IgD-negative memory B cell (primary cell): Measurements from ENCODE around the gene NRAP. TPM values are rescaled to one million over a fixed set of nuclear protein-coding genes. Genes with fewer than 3 reads are reported as not detected.

Experiments
- H3K27ac Mint-ChIP-seq, 3 donors: one replicate each; pipeline ENCODE4 v1.8.0; 2020 to 2022; ENCODE audit warnings: mild to moderate bottlenecking in 3 of 3, mixed read lengths in 3 of 3, moderate library complexity in 1 of 3
- H3K27me3 Mint-ChIP-seq: one replicate; pipeline ENCODE4 v1.8.0; 2021; ENCODE audit warnings: mixed read lengths
- H3K36me3 Mint-ChIP-seq: one replicate; pipeline ENCODE4 v1.8.0; 2020; ENCODE audit warnings: mild to moderate bottlenecking, mixed read lengths
- H3K4me1 Mint-ChIP-seq, 3 donors: one replicate each; pipeline ENCODE4 v1.8.0; 2020 to 2022; ENCODE audit warnings: mixed read lengths in 3 of 3, mild to moderate bottlenecking in 1 of 3
- H3K4me3 Mint-ChIP-seq, 4 donors: one replicate each; pipeline ENCODE4 v1.8.0; 2020 to 2022; ENCODE audit warnings: mild to moderate bottlenecking in 4 of 4, mixed read lengths in 4 of 4, moderate library complexity in 3 of 4
- H3K9me3 Mint-ChIP-seq, 3 donors: one replicate each; pipeline ENCODE4 v1.8.0; 2020 to 2021; ENCODE audit warnings: mixed read lengths in 3 of 3, mild to moderate bottlenecking in 1 of 3
- polyA plus RNA-seq: library from polyadenylated mRNA; unstranded; fragments of 300-500 nt; fragmentation: Illumina TruSeq; gene quantifications from one replicate; pipeline ENCODE4 v1.2.3, GENCODE V29; 2021

Gene NRAP
- polyA plus RNA-seq, 1 donor from 2014 or later, result not detected

DNA sequence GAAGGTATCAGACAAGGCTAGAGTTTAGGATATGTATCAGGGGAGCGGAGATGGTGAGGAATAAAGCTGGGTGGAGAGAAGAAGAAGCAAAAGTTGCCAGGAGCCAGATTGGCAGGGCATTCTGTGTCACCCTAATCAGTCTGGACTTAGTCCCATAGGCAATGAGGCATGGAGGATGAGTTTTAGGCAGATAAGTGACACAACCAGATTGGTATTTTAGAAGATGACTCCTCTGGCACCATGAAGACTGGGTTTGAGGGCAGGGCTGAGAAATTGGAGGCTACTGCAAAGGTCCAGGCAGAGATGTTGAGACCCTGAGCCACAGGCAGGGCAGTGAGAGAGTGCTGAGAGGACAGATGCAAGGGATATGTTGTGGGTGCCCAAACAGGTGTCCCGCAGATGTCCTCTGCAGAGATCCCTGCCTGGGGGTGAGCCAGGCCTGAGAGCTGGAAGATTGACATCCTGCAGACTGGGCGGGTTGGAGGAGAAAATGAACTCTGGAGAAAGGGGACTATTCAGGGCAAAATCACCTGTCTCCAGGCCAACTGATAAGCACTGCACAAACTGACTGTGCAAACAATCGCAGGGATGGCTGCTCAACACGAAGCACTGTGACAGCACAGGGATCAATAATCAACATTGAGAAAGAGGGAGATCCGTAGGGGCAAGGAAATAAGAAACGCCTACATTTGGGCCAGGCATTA is 122.8 kb downstream of the NRAP start:
- Mint-ChIP-seq H3K4me1 (no peaks in the 10 kb centered on the region), H3K27me3 (peaks cover under 1% of the 10 kb centered on the region), H3K4me3 (no peak overlapping the region), H3K36me3 (no peaks in the 10 kb centered on the region), H3K27ac (no peak overlapping the region), H3K9me3 (peaks cover 0 to 2% (median 0%) of the 10 kb centered on the region in 3 donors)

GRCh38 chr10:113539789-113540188 is 124.1 kb downstream of the NRAP start:
- Mint-ChIP-seq H3K4me1 (no peaks in the 10 kb centered on the region), H3K27me3 (no peaks in the 10 kb centered on the region), H3K9me3 (peaks cover 0 to 2% (median 0%) of the 10 kb centered on the region in 3 donors), H3K27ac (no peak overlapping the region), H3K4me3 (no peak overlapping the region), H3K36me3 (no peaks in the 10 kb centered on the region)

Other genes with a start within 250 kb of the NRAP start
- gene HABP2, start 111.0 kb downstream of the NRAP start, polyA plus RNA-seq, result not detected
- gene CASP7, start 15.9 kb upstream of the NRAP start, polyA plus RNA-seq, result 13.4 TPM
- gene PLEKHS1, start 87.6 kb upstream of the NRAP start, polyA plus RNA-seq, result not detected
- gene DCLRE1A, start 190.0 kb upstream of the NRAP start, polyA plus RNA-seq, result 2.3 TPM
- gene NHLRC2, start 190.6 kb upstream of the NRAP start, polyA plus RNA-seq, result 11.5 TPM